Measurements from ENCODE around the gene SRRM3.

The SRRM3 gene

GRCh38 chr7:76231583-76231982 lies 29.9 kb downstream of the SRRM3 start:
- TF ChIP-seq, protein P1, sequence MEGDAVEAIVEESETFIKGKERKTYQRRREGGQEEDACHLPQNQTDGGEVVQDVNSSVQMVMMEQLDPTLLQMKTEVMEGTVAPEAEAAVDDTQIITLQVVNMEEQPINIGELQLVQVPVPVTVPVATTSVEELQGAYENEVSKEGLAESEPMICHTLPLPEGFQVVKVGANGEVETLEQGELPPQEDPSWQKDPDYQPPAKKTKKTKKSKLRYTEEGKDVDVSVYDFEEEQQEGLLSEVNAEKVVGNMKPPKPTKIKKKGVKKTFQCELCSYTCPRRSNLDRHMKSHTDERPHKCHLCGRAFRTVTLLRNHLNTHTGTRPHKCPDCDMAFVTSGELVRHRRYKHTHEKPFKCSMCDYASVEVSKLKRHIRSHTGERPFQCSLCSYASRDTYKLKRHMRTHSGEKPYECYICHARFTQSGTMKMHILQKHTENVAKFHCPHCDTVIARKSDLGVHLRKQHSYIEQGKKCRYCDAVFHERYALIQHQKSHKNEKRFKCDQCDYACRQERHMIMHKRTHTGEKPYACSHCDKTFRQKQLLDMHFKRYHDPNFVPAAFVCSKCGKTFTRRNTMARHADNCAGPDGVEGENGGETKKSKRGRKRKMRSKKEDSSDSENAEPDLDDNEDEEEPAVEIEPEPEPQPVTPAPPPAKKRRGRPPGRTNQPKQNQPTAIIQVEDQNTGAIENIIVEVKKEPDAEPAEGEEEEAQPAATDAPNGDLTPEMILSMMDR (IDR thresholded peaks at IDR 0.05; ENCODE audit: low read depth, low read length, missing control alignments): no peak
- no peak overlapping the region for H3K4me3 ChIP-seq (ENCODE audit: low read depth, low read length)
- DNase-seq (ENCODE audit: low read depth): no peak

- no peak overlapping the region for H3K4me3 ChIP-seq (ENCODE audit: low read depth, low read length)
- DNase-seq (ENCODE audit: low read depth): no peak
- TF ChIP-seq, protein P1 (IDR thresholded peaks at IDR 0.05; ENCODE audit: low read depth, low read length, missing control alignments): no peak
Measured at GRCh38 chr7:76232698-76233097, 31.0 kb downstream of the SRRM3 start.

DNA sequence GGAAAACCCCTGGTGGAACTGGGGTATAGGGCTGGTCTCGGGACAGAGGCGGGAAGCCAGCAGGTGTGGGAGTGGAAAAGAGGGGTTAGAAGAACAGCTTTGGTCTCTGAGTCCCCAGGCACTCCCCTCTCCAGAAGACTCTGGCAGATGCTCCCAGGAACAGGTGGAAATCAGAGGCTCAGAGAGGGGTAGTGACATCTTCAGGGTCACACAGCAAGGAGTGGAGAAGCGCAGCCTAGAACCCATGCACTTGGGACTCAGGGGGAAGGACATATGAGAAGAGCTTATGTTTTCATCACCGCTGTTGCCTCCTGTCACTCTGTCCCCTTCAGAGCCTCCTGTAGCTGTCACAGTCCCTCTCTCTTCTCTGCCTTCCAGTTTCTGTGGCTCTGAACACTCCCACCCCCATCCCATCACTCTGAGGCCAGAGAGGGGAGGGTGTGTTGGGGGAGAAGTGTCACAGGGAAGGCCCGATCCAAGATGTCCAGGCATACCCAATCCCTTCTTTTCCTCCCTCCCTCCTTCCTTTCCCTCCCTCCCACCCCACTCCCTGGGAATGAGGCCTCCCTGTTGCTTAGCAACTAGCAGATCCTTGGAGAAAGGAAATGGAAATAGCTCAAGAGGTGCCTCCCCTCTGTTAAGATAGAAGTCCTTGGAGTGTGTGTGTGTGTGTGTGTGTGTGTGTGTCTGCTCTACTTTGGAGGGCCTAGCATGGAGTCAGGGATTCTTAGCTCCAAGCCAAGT lies 32.0 kb downstream of the SRRM3 start:
- TF ChIP-seq, protein P1 (IDR thresholded peaks at IDR 0.05; ENCODE audit: low read depth, low read length, missing control alignments): no peak
- no peak for DNase-seq (ENCODE audit: low read depth)
- H3K4me3 ChIP-seq (ENCODE audit: low read depth, low read length): no peak overlapping the region

DNA sequence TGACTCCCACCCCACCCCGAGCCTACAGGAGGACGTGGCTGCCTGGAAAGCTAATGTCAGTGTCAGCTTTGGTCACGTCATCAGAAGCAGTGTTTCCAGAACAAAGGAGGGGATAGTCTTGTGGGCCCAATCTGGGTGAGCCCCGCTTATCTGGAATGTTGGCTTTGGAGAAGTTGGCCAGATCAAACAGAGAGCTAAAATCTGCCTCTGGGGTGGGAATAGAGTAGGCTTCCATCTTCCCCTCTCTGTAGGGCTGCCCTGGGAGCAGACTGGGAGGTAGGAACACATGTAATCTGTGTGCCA lies 32.5 kb downstream of the SRRM3 start:
- TF ChIP-seq, protein P1 (IDR thresholded peaks at IDR 0.05; ENCODE audit: low read depth, low read length, missing control alignments): no peak
- no peak for DNase-seq (ENCODE audit: low read depth)
- H3K4me3 ChIP-seq (ENCODE audit: low read depth, low read length): no peak overlapping the region

DNA sequence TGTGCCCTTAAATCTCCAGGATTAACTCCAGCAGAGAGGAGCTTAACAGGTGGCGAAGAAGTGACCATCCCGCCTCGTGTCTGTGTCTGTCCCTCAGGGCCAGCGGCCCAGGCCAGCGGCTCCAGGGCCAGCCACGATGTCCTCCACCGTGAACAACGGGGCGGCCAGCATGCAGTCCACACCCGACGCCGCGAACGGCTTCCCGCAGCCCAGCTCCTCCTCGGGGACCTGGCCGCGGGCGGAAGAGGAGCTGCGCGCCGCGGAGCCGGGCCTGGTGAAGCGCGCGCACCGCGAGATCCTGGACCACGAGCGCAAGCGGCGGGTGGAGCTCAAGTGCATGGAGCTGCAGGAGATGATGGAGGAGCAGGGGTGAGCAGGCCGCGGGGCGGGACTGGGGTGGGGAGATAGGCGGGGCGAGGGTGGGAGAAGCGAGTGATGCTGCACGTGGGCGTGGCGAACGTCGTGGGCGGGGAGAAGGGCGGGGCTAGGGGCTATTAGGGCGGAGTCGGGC lies 33.3 kb downstream of the SRRM3 start:
- peak; percentile 27 for DNase-seq (ENCODE audit: low read depth)
- TF ChIP-seq, protein P1 (IDR thresholded peaks at IDR 0.05; ENCODE audit: low read depth, low read length, missing control alignments): no peak
- H3K4me3 ChIP-seq (ENCODE audit: low read depth, low read length): peak overlapping the region; percentile 24; the same call in 1 of the 2 replicates

DNA sequence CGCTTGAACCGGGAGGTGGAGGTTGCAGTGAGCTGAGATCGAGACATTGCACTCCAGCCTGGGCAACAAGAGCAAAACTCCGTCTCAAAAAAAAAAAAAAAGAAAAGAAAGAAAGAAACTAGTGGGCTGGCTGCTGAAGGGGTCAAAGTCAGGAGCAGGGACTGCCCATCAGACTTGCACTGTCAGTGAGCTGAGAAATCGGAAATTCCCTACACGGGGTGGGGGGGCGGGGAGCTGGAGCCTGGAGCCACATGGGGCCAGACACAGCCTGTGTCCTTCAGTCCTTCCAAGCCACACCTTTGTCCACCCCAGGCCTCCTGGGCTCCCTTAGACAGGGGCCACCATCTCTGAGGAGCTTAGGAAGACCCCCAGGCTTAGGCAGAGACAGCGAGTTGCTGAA lies 34.5 kb downstream of the SRRM3 start:
- H3K4me3 ChIP-seq (ENCODE audit: low read depth, low read length): no peak overlapping the region
- TF ChIP-seq, protein P1 (IDR thresholded peaks at IDR 0.05; ENCODE audit: low read depth, low read length, missing control alignments): no peak
- DNase-seq (ENCODE audit: low read depth): no peak

GRCh38 chr7:76238326-76238725 lies 36.6 kb downstream of the SRRM3 start:
- H3K4me3 ChIP-seq (ENCODE audit: low read depth, low read length): no peak overlapping the region
- no peak for DNase-seq (ENCODE audit: low read depth)
- TF ChIP-seq, protein P1 (IDR thresholded peaks at IDR 0.05; ENCODE audit: low read depth, low read length, missing control alignments): no peak
